IMR-90 (cell line): ENCODE results near the gene CD2.

Source experiments
- CEBPB ChIP-seq: IDR thresholded peaks from 2 replicates; pipeline ENCODE4 v1.6.1; 2012; ENCODE audit warnings: low read depth, low read length, improper control_type of control experiment
- MAZ ChIP-seq: IDR thresholded peaks from 2 replicates; pipeline ENCODE4 v1.6.1; 2012; ENCODE audit warnings: low read depth, mild to moderate bottlenecking, low read length, improper control_type of control experiment, moderate library complexity, borderline replicate concordance
- MXI1 ChIP-seq: IDR thresholded peaks from 2 replicates; pipeline ENCODE4 v1.6.1; 2012; ENCODE audit warnings: low read depth, mild to moderate bottlenecking, low read length, moderate library complexity, borderline replicate concordance
- NFE2L2 ChIP-seq: fragments of 150-350 bp; IDR thresholded peaks from 2 replicates; pipeline ENCODE4 v1.6.1; 2016; ENCODE audit warnings: low read depth, mild to moderate bottlenecking, low read length
- POLR2A ChIP-seq: IDR thresholded peaks from 2 replicates; pipeline ENCODE4 v1.6.1; 2012; ENCODE audit warnings: mild to moderate bottlenecking, low read depth, low read length
- TF ChIP-seq, protein P1 (sequence below): conservative IDR thresholded peaks from 2 replicates; pipeline ENCODE4 v1.5.1; 2012; ENCODE audit warnings: mild to moderate bottlenecking, low read depth, low read length, improper control_type of control experiment

DNA sequence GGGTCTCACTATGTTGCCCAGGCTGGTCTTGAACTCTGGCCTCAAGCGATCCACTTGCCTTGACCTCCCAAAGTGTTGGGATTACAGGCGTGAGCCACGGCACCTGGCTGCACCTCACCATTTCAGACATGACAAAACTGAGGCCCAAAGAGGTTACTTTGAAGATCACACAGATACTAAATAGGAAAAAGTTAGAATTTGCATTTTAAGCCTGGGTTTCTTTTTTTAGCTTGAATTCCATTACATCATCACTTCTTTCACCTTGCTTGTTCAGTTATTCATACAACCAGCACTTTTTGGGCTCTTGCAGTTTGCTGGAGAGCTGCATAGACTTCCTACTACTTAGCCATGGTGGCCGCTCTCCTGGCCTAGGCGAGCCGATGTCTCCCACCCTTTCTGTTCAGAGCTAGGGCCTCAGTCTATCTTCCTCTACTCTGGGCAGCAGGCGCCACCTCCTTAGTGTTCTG, 16.3 kb upstream of the CD2 start:
- TF ChIP-seq POLR2A (no peak), NFE2L2 (no peak), MAZ (no peak), CEBPB (no peak), MXI1 (no peak)
- TF ChIP-seq, protein P1, sequence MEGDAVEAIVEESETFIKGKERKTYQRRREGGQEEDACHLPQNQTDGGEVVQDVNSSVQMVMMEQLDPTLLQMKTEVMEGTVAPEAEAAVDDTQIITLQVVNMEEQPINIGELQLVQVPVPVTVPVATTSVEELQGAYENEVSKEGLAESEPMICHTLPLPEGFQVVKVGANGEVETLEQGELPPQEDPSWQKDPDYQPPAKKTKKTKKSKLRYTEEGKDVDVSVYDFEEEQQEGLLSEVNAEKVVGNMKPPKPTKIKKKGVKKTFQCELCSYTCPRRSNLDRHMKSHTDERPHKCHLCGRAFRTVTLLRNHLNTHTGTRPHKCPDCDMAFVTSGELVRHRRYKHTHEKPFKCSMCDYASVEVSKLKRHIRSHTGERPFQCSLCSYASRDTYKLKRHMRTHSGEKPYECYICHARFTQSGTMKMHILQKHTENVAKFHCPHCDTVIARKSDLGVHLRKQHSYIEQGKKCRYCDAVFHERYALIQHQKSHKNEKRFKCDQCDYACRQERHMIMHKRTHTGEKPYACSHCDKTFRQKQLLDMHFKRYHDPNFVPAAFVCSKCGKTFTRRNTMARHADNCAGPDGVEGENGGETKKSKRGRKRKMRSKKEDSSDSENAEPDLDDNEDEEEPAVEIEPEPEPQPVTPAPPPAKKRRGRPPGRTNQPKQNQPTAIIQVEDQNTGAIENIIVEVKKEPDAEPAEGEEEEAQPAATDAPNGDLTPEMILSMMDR, result no peak
